SK-N-SH (cell line): ENCODE measurements around the gene MEIKIN.
"Not testable (repeated sequence)": the region's sequence is repeated elsewhere in the genome, so short reads cannot be mapped to it uniquely, and the experiment has no call there.

ENCODE experiments used
- CTCF ChIP-seq: fragments of 200-600 bp; sonication (generic); IDR thresholded peaks from 2 replicates; pipeline ENCODE4 v1.6.1; 2017; ENCODE audit warnings: antibody characterized with exemption, mild to moderate bottlenecking, moderate library complexity
- FOXM1 ChIP-seq: IDR thresholded peaks from 2 replicates; pipeline ENCODE4 v1.4.0; 2012; ENCODE audit warnings: low read depth, mild to moderate bottlenecking
- TF ChIP-seq, protein P1 (sequence below): IDR thresholded peaks from 2 replicates; pipeline ENCODE4 v1.6.1; 2012; ENCODE audit warnings: mild to moderate bottlenecking, low read depth, low read length, moderate library complexity

DNA sequence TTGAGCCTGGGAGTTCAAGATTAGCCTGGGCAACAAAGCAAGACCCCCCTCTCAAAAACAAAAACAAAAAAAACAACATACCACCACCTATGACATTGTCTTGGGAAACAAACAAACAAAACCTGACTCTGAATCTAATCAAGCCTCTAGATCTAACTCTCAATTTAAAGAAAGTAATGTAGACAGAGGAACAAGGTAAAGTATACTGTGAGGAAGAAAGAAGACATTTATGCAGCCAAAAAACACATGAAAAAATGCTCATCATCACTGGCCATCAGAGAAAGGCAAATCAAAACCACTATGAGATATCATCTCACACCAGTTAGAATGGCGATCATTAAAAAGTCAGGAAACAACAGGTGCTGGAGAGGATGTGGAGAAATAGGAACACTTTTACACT lies 167.3 kb downstream of the MEIKIN start:
- TF ChIP-seq FOXM1, CTCF: not testable (repeated sequence)
- TF ChIP-seq, protein P1, sequence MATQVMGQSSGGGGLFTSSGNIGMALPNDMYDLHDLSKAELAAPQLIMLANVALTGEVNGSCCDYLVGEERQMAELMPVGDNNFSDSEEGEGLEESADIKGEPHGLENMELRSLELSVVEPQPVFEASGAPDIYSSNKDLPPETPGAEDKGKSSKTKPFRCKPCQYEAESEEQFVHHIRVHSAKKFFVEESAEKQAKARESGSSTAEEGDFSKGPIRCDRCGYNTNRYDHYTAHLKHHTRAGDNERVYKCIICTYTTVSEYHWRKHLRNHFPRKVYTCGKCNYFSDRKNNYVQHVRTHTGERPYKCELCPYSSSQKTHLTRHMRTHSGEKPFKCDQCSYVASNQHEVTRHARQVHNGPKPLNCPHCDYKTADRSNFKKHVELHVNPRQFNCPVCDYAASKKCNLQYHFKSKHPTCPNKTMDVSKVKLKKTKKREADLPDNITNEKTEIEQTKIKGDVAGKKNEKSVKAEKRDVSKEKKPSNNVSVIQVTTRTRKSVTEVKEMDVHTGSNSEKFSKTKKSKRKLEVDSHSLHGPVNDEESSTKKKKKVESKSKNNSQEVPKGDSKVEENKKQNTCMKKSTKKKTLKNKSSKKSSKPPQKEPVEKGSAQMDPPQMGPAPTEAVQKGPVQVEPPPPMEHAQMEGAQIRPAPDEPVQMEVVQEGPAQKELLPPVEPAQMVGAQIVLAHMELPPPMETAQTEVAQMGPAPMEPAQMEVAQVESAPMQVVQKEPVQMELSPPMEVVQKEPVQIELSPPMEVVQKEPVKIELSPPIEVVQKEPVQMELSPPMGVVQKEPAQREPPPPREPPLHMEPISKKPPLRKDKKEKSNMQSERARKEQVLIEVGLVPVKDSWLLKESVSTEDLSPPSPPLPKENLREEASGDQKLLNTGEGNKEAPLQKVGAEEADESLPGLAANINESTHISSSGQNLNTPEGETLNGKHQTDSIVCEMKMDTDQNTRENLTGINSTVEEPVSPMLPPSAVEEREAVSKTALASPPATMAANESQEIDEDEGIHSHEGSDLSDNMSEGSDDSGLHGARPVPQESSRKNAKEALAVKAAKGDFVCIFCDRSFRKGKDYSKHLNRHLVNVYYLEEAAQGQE: not testable (repeated sequence)
